HTR-8/SVneo (cell line): ENCODE measurements around the gene AKAP3.

Experiments
- DNase-seq: peaks from one replicate; pipeline ENCODE4 v3.0.0; 2011; ENCODE audit warnings: low spot score, mixed read lengths; ENCODE audit not compliant: insufficient read length
- FAIRE-seq: peaks from 2 replicates; lab custom pipeline; 2011; peaks lifted over from hg19 to GRCh38; lab: Jason Lieb, UNC

The AKAP3 gene

DNA sequence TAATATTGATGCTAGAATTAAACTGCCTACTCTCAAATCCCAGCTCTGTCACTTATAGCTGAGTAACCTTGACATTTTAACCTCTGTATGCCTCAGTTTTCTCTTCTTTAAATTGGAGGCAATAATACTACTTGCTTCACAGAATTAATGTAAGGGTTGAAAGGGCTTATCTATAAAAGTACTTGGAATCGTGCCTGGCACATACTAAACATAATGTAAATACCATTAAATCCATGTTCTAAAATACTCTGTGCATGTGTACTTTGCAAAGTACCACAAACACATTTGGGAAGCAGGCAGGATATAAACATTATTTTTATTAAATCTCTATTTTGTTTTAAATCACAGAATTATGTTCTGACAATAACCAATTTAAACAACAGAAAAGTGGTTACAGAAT is 44.9 kb downstream of the AKAP3 start:
- DNase-seq (no peak), FAIRE-seq (no peak)

DNA sequence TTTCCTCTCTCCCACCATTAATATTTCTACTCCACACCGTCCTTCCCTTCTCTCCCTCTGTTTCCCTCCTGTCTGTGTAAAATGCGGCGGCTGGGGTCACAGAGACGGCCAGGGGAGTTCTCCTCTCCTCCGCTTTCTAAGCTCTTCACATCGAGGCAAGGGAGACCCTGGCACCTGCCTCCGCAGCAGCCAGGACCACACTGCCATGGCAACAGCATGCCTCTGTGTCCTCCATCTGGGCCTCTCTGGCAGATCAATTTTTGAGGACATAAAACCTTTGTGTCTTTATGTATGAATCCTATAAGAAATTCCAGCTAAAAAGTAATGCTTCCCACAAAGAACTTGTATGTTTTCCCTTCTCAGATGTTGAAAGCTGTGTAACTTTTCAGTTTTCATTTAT is 45.4 kb downstream of the AKAP3 start:
- FAIRE-seq: no peak
- no peak for DNase-seq

GRCh38 chr12:4595881-4596280 is 53.0 kb downstream of the AKAP3 start:
- DNase-seq (no peak), FAIRE-seq (no peak)

DNA sequence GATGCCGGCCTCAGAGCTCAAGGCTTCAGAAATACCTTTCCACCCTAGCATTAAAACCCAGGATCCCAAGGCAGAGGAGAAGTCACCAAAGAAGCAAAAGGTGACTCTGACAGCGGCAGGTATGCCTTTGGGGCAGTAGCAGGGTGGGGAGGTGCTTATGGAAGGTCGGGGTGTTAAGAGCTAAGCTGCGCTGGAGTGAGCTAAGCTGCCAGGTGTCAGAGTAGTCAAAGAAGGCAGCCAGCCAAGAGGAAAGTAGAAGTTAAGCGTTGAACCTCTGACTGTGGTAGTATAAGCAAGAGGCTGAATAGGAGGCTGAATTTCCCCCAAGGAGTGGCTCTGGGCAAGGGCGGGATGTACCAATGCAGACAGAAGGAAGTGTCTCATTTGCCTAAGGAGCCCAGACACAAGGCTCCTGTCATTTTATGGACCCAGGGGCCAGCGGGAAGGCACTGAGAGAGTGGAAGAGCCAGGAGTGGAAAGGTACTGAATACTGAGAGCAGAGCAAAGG is 57.6 kb downstream of the AKAP3 start:
- FAIRE-seq: no peak
- DNase-seq: no peak

DNA sequence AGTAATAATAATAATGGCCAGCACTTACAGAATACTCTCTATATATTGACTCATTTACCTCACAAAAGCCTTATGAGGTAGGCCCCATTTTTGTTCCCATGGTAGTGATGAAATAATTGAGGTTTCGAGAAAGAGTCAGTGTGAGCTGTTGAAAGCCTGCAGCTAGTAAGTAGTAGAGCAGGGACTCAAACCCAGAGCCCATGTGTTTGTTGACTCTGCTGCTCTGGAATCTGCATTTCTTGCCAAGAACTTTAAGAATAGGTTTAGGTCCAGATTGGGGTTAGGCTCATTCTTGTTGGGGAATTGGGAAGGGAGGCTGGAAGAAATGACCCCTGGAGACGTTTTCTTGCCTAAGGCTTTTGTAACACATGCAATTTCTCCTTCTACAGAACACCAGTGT is 58.9 kb downstream of the AKAP3 start:
- FAIRE-seq (no peak), DNase-seq (no peak)

- no peak for DNase-seq
- FAIRE-seq: no peak
Measured at GRCh38 chr12:4588916-4589315, 59.9 kb downstream of the AKAP3 start.

- FAIRE-seq (no peak), DNase-seq (no peak)
Measured at GRCh38 chr12:4587108-4587507, 61.7 kb downstream of the AKAP3 start.

DNA sequence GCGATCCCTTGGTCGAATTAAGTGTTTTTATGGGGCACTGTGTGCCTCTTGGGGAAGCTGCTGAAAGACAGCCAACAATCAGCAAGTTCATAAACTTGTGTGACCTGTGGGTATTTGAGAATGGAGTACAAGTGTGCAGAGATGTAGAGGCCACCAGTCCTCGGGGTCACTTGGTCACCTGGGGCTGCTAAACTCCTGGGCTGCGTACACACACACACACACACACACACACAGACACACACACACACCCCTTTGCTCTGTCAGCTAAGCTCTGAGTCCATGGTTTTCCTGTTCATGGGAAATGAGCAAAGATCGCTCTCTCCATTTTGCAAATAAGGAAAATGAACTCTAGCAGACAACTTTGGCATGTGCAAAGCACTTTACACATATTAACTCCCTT is 62.4 kb downstream of the AKAP3 start:
- FAIRE-seq (no peak), DNase-seq (no peak)

GRCh38 chr12:4584896-4585295 is 64.0 kb downstream of the AKAP3 start:
- DNase-seq (no peak), FAIRE-seq (no peak)

DNA sequence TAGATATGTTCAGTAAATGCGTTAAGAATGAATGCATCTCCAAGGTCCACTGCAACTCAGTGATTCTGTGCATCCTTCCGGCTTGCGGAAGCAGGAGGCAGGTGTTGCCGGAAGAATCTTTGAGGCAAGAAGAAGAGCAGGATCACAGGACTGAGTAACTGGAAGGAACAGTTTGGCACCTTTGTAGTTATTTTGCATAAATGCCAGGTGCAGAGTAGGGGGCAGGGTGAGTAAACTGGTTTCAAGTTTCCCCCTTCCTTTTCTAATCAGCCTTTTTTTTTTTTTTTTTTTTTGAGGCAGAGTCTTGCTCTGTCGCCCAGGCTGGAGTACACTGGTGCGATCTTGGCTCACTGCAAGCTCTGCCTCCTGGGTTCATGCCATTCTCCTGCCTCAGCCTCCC is 64.6 kb downstream of the AKAP3 start:
- no peak for FAIRE-seq
- DNase-seq: no peak

- DNase-seq (no peak), FAIRE-seq (no peak)
Measured at GRCh38 chr12:4580281-4580688, 68.6 kb downstream of the AKAP3 start.

- no peak for FAIRE-seq
- no peak for DNase-seq
Measured at GRCh38 chr12:4579305-4580102, 69.3 kb downstream of the AKAP3 start.

- FAIRE-seq (no peak), DNase-seq (no peak)
Measured at GRCh38 chr12:4572680-4573079, 76.2 kb downstream of the AKAP3 start.

DNA sequence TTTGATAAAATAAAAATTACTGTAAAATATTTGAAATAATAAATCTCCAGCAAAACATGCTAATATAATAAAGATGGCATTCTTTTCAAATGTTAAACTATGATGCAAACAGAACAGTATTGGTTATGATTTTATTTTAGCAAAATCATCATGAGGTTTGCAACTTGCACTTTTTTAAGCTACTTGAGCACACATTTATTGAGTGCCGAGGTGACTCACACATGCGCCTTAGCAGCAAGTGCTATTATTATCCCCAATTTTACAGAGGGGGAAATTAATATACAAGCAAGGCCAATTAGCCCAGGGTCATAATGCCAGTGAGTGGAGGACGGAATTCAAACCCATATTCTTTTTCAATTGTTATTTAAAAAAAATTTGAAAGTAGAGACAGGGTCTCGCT is 79.6 kb downstream of the AKAP3 start:
- DNase-seq (no peak), FAIRE-seq (no peak)

DNA sequence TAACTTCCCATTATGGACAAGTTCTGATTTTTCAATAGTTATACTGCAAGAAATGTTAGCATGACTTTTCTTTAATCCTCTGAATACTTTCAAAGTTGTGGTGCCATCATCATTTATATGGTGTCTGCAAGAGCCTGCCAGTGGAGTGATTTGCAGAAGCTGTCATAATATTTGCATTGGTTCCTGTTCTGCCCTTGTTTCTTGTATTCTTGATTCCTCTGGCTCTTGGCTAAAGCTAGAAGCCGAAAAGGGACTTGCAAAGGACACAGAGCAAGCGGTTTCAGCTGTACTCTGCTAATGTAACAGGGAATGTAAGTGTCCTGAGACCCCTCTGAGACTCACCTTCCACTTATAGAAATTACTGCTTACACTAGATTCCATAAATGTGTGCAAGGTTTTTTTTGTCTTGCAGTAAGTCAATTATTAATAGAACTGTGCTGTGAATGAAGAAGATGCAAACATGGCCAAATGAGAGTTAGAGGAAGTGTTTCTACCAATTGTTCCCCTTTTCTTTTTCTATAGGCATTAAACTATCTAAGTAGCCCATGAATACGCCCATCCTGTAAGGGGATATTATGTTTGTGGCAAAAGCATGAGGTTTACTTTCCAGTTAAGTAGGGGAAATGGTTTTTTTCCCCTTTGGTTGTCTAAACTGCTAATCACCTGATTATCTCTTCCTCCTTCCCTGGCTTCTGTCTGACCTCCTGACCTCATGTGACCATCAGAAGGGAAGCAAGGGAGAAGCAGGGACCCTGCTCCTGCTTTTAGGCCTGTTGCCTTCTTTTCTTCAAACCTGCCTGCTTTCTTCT is 81.6 kb downstream of the AKAP3 start:
- FAIRE-seq: no peak
- no peak for DNase-seq

DNA sequence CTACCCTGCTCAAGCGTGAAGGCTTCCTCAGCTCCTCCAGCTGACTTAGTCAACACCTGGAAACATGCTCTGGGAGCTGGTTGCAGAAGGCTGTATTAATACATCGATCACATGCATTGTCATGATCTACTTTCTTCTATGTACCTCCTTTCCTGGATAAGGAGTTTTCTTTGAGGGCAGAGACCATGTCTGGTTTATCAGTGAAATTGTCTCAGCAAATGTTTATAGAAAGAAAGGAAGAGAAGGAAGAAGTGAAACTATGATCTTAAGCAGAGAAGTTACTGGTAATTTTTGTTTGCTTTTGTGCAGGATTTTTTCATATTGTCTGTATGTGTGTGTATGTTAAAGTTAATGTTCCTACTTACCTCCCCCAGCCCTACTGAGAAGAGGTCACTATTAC is 82.4 kb downstream of the AKAP3 start:
- DNase-seq (no peak), FAIRE-seq (no peak)
